GM18511 (cell line): ENCODE results near the gene PARD3B.
"Not testable (repeated sequence)": the region's sequence is repeated elsewhere in the genome, so short reads cannot be mapped to it uniquely, and the experiment has no call there.

Source experiments
- ATAC-seq: cut with Tn5 transposase; IDR thresholded peaks from one replicate; pipeline ENCODE4 v1.9.1; 2021; ENCODE audit warnings: mild to moderate bottlenecking, moderate library complexity; ENCODE audit not compliant: unreplicated experiment

Gene PARD3B

DNA sequence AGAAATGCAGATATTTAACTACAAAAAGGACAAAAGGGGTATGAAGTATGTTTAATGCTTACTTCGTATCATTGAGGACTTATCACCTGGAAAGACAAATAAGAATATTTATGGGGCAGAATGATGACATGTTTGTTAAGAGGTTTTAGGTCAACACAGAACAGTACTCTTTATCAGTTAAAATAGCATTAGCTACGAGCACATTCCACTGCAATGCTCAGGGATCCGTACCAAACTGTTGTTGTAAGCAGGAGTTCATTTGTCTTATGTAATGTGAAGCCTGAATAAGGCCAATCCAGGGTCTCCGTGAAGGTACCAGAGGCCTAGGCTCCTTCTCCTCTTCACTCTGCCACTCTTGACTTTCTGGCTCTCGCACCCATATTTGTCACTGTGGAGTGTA lies 671.3 kb downstream of the PARD3B start:
- no peak for ATAC-seq

DNA sequence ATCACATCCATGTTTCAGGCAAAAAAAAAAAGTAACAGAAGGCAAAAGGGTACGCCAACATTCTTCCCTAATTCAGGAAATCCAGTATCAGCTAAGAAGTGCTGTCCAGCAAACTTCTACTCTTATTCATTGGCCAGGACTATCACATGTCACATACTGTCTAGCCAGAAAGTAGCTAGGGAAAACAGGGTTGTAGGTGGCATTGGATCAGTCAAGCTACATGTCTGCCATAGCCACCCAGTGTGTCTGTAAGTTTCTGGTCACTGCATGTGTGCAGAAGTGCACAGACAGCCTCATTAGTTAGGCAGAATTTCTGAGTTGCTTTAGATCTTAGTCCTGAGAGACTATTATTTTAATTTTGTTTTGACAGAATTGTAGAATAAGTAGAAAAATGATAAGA lies 671.7 kb downstream of the PARD3B start:
- no peak for ATAC-seq

- no peak for ATAC-seq
Observed at GRCh38 chr2:205218056-205218455, 672.8 kb downstream of the PARD3B start.

GRCh38 chr2:205218816-205219215 lies 673.5 kb downstream of the PARD3B start:
- ATAC-seq = not testable (repeated sequence)

DNA sequence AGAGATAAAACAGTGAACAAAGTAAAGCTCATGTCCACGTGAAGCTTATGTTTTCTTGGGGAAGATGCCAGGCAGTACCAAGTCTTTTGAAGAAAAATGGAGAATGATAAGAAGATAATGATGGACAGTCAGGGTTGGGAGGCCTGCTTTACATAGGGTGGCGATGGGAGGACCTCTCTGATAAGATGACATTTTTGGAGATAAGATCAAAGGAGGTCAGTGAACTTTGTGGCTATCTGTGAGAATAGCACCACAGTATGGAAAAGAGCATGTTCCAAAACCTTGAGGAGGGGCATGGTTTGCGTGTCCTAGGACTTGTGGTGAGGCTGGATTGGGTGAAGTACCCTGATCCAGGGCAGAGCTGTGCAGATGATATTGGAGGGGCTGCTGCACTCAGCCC lies 675.3 kb downstream of the PARD3B start:
- ATAC-seq = no peak

- no peak for ATAC-seq
Observed at GRCh38 chr2:205232086-205232485, 686.8 kb downstream of the PARD3B start.

DNA sequence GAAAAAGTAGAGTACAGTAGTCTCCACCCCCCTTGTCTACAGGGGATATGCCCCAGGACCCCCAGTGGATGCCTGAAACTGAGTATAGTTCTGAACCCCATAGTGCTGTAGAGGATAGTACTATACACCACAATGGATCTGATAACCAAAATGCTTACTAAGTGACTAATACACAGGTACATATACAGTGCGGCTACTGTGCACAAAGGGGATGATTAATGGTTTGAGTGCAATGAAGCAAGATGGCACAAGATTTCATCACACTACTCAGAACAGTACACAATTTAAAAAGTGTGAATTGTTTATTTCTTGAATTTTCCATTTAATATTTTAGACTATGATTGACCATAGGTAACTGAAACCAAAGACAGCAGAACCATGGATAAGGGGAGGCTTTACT lies 690.2 kb downstream of the PARD3B start:
- no peak for ATAC-seq

DNA sequence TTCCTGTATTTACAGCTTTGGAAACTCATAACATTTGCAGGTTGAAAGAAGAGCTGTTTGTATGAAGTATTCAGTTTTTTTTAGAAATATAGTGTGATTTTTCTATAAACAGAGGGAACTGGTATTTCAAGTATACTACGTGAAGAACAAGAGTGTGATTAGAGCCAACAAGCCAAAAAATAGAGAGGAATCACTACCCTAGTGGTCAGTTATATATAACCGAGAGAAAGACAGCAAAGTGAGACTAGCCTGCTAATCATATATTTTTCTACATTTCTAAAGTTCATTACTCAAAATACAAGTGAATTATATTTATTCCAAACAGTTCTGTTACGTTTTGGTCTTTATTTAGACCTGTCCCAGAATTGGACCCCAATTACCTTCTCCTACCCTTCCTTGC lies 692.2 kb downstream of the PARD3B start:
- ATAC-seq = no peak

GRCh38 chr2:205245001-205245400 lies 699.7 kb downstream of the PARD3B start:
- no peak for ATAC-seq

DNA sequence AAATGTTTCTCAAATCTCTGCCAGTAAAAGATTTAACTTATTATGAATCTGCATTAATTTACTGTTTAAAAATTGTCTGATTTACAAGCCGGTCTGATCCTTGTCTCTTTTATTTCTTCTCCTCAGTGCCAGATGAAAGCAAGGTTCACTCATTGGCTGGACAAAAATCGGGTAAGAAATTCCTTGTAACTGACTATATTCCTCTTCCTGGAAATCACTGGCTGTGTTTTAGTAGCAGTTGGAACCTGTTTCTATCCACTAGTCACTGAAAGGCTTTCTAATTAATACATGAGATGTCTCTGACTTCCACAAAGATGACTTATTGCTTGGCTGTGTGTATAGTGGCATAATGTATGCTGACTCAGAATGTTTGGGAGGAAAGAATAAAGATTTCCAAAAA lies 700.4 kb downstream of the PARD3B start:
- no peak for ATAC-seq

DNA sequence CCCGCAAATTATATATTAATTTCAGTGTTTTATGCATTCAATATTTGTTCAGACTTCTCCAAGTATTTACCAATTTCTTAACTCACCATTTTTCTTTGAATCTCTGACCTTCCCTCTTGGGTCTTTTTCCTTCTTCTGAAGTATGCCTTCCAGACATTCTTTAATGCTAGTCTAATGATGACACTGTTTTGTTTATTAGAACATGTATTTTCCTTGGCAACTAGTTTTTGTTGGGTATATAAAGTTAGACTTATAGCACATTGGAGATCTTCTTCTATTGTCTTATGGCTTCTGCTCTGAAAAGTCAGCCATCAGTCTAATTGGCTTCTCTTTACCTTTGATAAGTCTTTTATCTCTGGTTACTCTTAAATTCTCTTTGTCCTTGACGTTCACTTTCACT lies 713.8 kb downstream of the PARD3B start:
- no peak for ATAC-seq

GRCh38 chr2:205261516-205262020 lies 716.3 kb downstream of the PARD3B start:
- ATAC-seq = no peak

- ATAC-seq = no peak
Observed at GRCh38 chr2:205267323-205267722, 722.0 kb downstream of the PARD3B start.

GRCh38 chr2:205270689-205271088 lies 725.4 kb downstream of the PARD3B start:
- no peak for ATAC-seq

GRCh38 chr2:205273148-205273547 lies 727.9 kb downstream of the PARD3B start:
- no peak for ATAC-seq

GRCh38 chr2:205273627-205274026 lies 728.4 kb downstream of the PARD3B start:
- ATAC-seq = no peak

DNA sequence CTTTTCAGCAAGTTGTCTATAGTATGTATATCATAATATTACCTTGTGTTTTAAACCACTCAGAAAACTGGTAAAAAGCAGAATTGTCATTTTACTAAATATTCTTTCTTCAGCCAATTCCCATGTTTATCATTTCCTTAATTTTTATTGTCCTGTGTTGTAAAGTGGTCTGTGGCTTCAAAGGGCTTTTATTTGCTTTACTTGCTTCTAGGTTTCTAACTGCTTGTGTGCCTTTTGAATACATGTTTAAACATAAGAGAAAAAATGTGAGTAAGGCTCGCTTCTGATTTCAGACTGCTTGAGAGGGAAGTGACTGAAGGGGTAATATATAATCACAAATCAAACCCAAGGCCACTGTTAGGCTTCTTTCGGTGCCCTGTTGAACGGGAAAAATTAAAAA lies 729.5 kb downstream of the PARD3B start:
- no peak for ATAC-seq

- ATAC-seq = no peak
Observed at GRCh38 chr2:205276116-205276777, 731.0 kb downstream of the PARD3B start.

GRCh38 chr2:205280596-205281236 lies 735.4 kb downstream of the PARD3B start:
- ATAC-seq = no peak

- ATAC-seq = no peak
Observed at GRCh38 chr2:205283736-205284270, 738.5 kb downstream of the PARD3B start.

GRCh38 chr2:205284334-205284733 lies 739.1 kb downstream of the PARD3B start:
- no peak for ATAC-seq

DNA sequence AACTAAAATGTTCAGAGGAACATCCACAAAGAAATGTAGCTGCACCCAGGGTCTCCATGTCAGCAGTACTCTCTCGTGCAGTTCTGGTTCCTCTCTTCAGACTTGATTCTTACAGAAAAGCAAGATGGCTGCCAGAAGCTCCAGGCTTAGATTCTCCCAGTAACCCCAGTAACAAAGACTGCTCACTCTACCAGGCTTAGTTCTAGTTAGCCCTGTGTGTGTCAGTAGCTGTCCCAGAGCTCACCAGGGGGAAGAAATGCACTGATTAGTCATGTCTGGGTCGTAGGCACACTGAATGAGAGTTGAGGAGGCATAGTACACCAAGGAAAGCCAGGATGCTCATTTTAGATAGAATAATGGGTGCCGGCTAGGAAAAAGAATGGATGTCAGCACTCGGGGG lies 742.0 kb downstream of the PARD3B start:
- no peak for ATAC-seq
